Activated CD8-positive, alpha-beta memory T cell treated with anti-CD3 and anti-CD28 coated beads, Interleukin-2, amount 50 U/mL, for 1 hour (primary cell): ENCODE results near the gene TFIP11.
A peak's percentile ranks its signal among the peaks of the same experiment; 100 is the strongest.

ENCODE experiments used
- DNase-seq: peaks from one replicate; pipeline ENCODE4 v3.0.0-alpha.2; 2020; ENCODE audit errors: extremely low read depth

TFIP11 gene

DNA sequence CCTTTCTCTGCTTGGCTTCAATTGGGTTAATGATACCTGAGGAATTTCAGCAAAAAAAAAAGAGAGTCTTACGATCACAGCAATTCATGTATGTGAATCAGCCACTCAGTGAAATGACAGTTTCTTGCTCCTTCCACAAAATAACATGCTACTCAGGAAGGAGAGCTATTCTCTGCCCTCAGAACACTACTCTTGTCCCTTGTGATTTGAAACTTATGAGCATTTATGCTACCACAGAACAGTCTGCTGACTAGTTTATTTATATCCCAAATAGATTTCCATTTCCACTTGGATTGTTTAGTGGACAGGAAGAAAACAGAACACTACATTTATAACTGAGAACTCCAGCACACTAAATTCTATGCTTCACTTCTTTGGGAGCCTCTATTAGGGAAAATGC is 8.5 kb downstream of the TFIP11 start:
- no peak for DNase-seq

DNA sequence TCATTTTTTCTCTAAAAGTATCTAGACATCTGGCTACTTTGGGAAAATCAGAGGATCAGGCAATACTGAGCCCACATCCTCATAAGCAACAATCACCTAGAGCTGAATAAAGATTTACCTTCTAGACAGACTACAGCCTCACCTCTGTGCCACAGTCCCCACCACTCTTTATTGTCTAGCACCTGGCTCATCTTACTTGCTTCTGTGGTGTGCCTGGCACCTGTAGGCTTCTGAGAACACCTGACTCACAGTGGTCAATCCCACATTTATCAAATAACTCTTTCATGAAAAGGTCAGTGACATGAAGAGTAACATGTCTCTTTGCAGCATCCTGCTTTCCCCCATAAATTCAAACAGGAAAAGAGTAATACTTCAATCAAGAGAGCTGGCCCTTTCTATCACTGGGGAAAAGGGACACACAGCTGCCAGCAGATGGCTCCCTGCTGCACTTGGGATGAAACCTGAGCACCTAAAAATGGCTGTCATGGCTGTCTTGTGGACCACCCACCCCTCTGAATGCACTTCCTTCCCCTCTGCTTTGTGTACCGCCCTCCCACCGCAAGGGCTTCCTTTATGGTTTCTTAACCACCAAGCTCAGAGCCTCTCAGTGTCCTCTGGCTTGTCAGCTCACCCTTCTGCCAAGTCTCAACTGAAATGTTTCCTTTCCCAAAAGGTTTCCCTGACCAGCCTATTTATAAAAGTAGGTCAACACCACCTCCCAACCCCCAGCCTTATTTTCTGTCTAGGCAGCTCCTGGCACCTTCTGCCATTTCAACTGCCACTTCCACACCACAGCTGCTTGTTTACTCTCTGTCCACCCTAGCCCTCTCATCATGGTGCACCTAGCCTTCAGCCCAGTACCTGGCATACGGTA is 9.3 kb downstream of the TFIP11 start:
- DNase-seq, result peak; percentile 45

DNA sequence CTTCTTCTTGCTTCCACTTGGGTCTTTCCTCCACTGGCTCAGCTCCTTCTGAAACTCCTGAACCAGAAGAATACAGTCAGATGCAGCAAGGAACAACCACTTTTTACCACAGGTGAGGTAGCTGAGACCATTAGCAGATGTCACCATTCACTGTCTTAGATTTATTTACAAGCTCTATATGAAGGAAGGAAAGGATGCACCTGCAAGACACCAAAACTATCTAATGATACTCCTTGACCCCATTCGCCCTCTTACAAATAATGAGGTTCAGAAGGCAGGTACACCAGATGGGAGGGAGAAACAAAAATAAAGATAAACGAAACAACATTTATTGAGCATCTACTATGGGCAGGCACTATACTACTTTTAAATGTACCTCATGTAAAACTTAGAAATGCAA is 10.3 kb downstream of the TFIP11 start:
- no peak for DNase-seq

DNA sequence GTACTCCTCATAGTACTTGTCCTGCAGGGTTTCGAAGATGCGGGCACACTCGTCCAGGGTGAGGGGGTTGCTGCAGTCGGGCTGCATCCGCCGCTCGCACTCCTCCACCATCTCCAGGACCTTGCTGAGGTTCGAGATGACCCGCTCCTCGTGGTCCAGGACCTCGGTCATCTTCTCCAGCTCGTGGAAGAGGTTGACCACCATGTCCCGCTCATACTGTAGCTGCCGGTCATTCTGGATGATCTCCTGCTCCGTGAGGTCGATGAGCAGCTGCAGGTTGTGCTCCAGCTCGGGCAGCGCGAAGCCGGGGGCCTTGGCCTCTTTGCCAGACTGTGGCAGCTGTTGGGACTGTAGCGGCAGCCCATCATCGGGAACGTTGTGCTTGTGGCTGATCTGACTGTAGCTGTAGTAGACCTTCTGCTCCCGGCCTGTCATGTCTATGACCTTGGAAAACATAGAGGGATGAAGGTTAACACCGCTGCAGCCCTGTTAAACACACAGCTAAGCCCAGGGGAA is 13.0 kb downstream of the TFIP11 start:
- DNase-seq, result no peak

DNA sequence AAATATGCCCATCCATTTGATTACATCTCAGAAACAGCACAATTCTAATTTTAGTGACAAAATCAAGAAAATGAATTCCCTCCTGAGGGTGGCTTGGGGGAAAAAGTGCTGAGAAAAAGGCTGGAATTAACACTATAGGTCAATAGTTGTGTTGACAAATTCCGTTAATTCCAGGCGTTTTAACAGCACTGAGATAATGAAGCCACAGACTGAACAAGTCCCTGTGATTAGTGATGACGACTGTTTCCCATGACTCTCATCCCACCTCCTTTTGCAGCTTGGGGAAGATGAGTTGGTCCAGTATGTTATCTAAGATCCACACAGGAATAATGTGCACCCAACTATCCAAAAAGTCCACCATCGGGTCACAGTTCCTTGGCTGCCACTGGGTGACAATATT is 15.8 kb downstream of the TFIP11 start:
- DNase-seq, result no peak

DNA sequence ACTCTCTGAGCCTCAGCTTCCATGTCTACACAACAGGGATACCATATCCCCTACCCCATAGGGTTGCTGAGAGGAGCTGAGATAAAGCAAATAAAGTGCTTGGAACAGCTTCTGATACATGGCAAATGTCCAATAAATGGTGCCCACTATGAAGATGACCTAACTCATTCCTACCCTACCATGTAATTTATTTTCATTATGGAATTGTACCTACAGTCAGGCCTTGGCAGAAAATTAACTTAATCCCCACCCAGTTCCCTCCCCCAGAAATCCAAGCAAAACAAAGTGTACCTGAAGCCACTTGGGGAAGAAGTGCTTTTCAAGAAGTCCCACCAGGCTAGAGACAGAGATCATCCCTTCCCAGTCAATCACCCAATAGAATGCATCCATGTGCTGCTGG is 17.8 kb downstream of the TFIP11 start:
- DNase-seq, result no peak

DNA sequence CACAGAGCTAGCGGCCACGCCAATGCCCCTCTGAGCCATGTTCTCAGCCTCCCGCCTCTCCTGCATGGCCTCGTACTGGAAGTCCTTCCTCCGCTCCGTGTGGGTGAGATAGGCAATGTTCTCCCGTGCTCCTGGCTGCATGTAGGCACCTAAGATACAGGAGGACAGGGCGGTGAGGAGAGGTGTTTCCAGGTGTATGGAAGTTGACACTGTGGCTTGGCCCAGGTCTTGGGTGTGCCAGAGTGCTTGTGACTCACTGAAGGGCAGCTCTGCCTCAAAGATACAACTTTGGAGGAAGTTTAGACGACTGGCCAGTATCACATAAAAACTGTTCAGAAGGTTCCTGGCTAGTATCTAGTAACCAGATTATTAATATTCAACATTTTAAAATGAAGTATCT is 20.1 kb downstream of the TFIP11 start:
- no peak for DNase-seq

DNA sequence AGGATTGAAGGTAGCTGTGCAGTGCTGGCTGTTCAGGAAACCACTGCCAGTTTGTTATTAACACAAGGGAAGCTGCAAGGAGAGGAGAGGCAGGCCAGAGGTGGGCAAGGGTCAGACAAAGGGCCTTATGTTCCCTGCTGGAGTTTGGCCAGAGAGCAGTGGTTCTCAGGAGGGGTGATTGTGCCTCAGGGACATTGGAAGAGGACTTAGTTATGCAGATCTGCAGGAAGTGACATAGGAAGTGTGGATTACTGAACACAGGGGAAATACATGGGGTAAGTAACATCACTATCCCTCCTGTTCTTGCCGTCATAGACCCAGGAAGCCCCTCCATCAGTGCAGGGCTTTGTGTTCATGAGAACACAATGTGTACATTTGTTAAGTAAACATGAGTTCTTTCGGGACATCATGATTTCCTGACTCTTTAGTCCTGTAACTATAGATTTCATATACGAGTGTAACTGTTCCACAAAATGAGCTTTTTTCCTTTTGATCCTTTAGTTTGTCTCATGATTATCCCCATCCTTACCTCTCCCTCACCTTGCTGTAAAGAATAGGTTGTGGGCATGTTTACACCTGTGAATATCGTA is 22.7 kb downstream of the TFIP11 start:
- DNase-seq, result no peak

DNA sequence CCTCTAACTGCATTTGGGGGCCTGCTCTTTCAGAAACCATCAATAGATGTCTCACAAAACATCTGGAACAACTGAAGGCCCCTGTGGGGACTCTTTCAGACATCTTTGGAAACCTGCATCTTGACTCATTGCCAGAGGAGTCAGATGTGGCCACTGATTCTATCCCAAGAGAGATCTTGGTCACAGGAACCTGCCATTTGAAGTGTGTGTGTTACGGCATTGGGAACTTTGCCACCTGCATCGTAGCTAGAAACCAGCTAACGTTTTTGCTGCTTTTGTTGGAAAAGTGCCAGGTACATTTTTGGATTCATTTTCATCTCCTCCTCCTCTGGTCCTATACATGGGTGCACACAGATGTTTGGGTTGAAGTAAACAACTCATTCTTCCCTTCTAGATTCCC is 24.3 kb downstream of the TFIP11 start:
- no peak for DNase-seq

DNA sequence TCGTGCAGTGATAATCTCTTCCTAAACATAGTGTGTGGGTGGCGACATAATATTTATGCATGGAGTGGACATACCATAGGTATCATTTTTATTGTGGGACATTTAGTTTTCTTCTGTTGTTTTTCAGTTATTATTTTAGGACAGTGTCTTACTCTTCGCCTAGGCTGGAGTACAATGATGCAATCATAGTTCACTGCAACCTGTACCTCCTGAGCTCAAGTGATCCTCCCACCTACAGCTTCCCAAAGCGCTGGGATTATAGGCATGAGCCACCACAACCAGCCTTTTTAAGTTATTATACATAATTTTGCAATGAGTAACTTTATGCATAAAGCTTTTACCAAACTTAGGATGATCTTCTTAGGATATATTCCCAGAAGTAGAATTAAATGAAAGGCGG is 25.9 kb downstream of the TFIP11 start:
- DNase-seq, result no peak

DNA sequence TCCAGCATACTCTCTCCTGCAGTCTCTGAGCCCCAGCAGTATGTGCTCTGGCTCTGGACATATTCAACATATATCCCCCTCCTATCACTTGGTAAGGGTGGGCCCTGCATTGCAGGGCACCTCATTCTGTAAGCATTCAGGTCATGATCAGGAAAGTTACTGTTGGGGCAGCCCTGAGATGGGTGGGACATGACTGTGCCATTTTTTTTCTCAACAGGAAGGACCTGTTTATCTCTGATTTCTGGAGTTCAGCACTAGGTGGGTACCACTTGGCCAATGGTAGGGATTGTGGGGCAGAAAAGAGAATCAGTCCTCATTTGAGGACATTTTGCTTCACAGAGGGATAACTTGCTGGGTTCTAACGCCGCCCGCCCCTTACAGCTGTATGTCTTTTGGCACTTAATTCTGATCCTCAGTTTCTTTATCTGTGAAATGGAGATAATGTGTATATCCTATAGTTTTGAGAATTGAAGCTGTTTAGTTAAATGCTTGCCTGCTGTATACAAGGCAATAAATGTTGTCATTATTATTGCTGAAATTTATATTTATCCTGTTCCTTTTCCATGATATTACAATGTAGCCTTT is 26.4 kb downstream of the TFIP11 start:
- no peak for DNase-seq

DNA sequence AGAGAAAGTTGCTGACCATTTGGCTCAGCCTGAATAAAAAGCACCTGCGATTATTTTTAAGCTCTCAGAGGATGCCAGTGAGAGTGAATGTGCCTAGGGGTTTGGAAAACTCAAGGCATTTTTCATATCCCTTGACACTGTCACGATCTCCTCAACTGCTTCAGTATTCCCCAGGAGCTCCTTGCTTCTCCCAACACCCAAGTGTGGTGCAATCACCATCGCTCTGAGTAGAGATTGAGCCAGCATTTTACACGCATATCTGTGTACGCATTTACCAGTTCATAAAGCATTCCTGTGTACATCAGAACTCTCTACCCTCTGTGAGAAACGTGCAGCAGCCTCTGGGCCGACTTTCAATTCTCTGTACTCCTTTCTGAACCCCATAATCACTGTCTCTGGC is 27.3 kb downstream of the TFIP11 start:
- DNase-seq, result no peak

DNA sequence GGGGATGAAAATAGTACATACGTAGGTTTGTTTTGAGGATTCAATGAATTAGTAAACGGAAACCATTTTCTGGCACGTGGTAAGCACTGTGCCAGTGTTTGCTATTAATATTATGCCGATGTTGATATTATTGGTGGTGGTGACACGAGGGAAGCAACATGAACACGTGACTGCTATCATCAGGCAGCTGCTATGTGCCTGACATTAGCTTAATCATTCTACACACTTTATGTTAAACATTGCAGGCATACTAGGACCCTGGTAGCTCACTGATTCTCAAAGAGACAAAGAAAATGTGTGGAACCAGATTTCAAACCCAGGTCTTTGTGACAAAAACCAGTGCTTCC is 27.9 kb downstream of the TFIP11 start:
- DNase-seq, result no peak

DNA sequence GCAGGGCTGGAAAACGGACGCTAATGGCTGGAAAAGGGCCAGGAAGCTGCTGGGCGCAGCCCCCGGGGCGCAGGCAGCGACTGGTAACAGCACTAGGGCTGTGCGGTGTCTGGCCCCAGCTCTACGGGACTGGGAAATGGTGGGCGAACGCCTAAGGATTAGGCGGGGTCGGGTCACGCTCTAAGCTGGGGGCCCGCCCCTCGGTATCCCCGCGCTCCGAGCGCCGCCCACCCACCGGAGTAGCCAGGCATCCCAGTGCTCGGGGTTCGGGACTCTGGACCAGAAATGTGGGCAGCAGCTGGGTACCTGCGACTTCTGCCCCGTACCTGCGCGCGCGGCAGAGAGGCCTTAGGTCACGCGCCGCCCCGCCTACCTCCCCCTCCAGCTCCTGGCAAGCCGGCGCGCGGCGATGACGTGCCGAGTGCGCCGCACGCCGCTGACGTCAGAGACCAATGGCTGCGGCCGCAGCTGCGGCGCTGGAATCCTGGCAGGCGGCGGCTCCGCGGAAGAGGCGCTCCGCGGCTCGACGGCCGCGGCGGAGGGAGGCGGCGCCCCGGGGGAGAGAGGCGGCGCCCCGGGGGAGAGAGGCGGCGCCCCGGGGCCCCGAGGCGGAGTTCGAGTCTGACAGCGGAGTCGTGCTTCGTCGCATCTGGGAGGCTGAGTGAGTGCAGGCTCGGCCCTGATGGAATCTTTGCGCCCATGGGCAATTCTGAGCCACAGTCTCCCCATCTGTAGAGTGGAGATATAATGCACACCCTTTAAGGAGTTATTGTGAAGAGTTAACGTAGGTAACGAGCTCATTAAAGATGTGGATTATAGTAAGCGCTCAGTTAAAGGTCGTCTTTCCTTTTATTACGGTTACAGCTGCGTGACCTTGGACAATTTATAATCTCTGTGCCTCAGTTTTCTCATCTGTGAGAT is 28.6 kb downstream of the TFIP11 start, which contains the start of the genes HPS4 and SRRD:
HPS4 (minus strand) TSS at position 345 of the 921 bp plus-strand sequence. CDS start 2,021 bp downstream, outside the sequence.
SRRD (plus strand) TSS at position 439 of the 921 bp plus-strand sequence; CDS start at position 453, 14 bp downstream.
- peak; percentile 64 for DNase-seq

DNA sequence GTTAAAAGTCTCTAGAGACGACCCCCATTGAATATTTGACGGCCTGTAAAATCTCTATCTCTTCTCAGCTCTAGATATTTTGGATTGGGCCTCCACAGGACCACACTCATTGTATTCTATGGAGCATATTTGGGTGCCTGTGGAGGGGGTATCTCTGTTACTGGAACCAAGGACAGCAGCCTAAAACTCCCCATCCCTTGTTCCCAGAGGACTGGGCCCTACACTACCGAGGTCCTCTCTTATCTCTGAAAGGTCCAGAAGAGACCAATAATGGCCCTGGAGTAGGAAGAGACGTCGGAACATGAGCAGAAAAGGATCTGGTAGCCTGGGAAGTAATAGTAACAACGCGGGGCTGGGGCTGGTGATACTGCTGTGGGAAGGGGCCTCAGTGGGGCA is 29.2 kb downstream of the TFIP11 start:
- no peak for DNase-seq

DNA sequence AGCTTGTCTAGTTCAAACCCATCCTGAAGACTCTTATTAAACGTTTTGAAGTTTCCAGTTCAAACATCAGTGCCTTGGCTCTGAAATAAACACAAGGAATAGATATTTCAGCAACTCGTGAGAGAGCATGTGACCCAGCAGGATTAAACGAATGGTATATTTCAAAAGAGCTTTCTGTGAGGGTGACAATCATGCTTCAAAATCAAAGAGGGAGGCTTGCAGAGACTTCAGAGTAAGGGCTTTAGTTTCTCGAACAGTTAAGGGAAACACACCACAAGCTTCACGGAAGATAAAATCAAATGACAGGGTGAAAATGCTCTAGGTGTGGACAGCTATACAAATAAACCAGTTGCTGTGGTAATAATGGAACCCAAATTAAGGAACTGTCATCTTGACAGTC is 30.1 kb downstream of the TFIP11 start:
- DNase-seq, result no peak

DNA sequence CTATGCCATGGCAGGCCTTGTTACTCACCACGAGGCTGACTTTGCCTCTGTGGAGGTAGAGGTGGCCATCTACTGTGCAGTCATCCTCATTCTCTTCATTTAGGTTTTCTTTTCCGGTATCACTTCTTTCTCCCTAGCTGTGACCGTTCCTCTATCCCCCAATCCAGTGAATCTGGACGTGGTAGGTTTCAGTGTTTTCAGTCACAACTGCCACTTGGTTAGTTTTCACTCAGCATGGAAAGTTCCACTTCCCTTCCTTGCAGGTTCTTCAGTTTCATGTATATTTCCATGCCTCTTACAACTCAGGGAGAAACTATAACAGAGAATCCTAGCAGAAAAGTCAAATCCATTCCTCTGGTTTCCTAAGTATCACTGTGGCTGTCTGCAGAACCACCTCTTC is 30.6 kb downstream of the TFIP11 start:
- no peak for DNase-seq

DNA sequence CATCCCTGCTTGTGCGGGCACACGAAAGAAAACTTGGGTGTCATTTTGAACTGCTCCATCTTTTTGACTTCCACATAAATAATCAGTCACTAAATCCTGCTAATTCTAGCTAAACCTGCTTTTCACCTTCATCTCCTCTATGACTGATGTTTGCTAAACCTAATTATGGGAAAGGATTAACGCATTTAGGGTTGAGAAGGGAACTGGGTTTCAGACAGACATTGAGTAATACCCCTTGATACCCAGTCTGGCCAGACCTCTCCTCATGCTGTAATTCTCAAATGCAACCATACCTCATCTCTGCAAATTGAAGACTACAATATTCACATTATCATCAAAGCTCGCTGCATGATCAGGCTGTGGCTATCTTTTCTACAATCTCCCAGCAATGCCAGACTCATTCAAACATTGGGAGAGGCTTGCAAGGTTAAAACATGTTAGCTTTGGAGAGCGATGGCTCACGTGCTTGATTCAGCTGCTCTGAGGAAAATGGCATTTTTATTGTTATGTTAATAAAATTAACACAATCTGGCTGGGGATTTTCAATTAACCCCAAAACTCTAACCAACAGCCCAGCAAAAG is 31.1 kb downstream of the TFIP11 start:
- DNase-seq, result no peak

DNA sequence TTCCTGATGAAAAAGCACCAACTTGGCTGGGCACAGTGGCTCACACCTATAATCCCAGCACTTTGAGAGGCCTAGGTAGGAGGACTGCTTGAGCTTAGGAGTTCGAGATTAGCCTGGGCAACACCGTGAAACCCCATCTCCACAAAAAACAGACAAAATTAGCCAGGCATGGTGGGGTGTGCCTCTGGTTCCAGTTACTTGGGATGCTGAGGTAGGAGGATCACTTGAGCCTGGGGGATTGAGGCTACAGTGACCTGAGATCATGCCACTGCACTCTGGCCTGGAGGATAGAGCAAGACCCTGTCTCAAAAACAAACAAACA is 31.7 kb downstream of the TFIP11 start:
- no peak for DNase-seq

DNA sequence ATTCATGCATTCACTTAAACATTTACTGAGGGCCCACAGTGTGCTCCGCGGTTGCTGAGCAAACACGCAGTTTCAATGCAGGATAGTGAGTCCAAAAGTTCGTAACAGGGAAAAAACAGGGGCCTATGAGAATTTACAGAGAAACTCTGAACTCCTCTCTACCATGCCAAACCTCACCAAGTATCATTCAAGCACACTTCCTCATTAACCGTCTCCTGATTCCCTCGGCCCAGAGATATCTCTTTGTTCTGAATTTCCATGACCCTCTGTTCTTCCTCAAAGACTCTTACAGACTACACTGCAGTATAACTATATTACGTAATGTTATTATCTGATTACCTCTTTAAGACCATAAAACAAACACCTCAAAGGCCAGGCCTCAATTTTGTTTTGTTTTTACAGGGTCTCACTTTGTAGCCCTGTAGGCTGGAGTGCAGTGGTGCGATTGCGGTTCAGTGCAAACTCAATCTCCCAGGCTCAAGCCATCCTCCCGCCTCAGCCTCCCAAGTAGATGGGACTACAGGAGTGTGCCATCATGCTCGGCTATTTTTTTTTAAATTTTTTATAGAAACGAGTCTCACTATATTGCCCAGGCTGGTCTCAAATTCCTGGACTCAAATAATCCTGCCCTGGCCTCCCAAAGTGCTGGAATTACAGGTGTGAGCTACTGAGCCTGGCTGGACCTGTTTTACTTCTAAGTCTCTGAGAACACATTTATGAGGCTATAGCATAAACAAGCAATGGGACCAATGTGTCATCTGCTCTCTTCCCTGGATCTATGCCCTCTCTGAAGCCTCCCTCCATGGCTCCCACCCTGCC is 32.3 kb downstream of the TFIP11 start:
- DNase-seq, result no peak
